ENCODE results near the gene GNA12.

DNA sequence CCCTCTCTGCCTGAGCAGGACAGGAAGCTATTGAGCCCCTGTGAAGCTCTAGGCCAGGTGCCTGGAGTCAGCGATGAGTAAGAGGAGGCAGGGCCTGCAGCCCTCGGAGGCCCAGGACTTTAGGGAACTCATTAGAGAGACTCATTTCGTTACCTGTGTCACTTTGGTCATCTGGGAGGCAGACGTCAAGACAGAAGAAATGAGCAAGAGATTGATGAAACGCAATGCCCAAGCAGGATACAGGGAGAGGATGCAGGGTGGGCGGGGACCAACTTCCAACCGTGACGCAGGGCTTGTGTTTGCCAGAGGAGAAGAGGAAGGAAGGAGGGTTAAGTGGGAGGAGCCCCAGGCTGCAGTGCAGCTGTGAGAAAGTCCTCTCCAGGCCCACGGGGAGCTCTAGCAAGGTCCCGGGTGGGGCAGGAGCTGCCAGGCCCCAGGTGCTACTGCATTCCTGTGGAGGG lies 26.4 kb upstream of the GNA12 start:
- TF ChIP-seq CTCF (IDR thresholded peaks at IDR 0.05 in 4 of 5, conservative IDR thresholded peaks at IDR 0.05 in 1 of 5) = no peak
- TF ChIP-seq POLR2A (IDR thresholded peaks at IDR 0.05) = no peak
